GM19025 (cell line): ENCODE results near the gene SETD1B.

Source experiments
- ATAC-seq: cut with Tn5 transposase; IDR thresholded peaks from one replicate; pipeline ENCODE4 v1.9.1; 2021; ENCODE audit warnings: mild to moderate bottlenecking, low read depth, moderate library complexity; ENCODE audit not compliant: unreplicated experiment

SETD1B gene

DNA sequence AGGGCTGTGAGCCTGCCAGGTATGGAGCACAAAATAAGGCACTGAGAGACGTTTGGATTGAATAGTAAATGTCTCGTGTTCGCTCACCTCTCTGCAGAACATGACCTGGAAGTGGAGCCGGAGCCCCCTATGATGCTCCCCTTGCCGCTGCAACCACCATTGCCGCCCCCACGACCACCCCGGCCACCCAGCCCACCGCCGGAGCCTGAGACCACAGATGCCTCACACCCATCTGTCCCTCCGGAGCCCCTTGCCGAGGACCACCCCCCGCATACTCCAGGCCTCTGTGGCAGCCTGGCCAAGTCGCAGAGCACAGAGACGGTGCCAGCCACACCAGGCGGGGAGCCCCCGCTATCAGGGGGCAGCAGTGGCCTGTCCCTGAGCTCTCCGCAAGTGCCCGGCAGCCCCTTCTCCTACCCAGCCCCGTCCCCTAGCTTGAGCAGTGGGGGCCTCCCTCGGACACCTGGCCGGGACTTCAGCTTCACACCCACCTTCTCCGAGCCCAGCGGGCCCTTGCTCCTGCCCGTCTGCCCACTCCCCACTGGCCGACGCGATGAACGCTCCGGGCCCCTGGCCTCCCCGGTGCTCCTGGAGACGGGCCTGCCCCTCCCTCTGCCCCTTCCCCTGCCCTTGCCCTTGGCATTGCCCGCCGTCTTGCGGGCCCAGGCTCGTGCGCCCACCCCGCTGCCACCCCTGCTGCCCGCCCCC, 18.7 kb downstream of the SETD1B start:
- ATAC-seq, result no peak

DNA sequence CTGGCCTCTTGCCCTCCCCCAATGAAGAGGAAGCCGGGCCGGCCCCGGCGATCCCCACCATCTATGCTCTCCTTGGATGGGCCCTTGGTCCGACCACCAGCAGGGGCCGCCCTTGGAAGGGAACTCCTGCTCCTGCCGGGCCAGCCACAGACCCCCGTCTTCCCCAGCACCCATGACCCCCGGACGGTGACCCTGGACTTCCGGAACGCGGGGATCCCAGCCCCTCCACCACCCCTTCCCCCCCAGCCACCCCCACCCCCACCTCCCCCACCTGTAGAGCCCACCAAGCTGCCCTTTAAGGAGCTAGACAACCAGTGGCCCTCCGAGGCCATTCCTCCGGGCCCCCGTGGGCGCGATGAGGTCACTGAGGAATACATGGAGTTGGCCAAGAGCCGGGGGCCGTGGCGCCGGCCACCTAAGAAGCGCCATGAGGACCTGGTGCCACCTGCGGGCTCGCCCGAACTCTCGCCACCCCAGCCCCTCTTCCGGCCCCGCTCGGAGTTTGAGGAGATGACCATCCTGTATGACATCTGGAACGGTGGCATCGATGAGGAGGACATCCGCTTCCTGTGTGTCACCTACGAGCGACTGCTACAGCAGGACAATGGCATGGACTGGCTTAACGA, 19.4 kb downstream of the SETD1B start:
- ATAC-seq, result no peak

DNA sequence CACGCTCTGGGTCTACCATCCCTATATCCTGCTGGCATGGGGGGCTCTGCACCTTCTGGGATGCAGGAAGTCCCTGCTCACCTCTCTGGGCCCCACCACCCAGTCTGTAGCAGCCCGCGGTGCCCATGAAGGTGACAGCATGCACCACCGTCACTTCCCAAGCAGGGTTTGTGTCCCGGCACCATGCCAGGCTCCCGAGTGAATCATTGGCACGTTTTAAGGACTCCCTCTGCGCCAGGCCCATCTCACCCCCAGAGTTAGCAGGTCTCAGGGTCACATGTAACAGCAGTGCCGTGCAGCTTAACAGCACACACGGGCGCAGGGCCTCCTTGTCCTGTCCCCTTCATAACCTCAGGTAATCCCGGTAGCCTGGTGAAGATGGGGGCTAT, 19.9 kb downstream of the SETD1B start:
- no peak for ATAC-seq

DNA sequence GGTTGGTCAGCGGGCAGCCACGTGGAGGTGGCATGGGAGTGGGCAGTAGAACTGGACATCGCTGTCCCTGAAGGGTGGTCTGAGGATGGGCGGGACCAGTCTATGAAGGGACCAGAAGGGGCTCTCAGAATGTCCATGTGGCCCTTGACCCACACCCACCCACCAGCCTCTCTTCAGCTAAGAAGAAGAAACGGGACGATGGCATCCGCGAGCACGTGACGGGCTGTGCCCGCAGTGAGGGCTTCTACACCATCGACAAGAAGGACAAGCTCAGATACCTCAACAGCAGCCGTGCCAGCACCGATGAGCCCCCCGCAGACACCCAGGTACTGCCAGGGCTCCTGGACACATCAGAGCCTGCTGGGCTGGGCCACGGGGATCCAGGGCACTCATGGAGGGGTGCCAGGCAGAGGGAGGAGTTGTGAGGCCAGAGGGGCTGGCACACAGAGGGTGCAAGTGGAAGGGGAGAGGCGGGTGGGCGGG, 21.3 kb downstream of the SETD1B start:
- ATAC-seq, result no peak

DNA sequence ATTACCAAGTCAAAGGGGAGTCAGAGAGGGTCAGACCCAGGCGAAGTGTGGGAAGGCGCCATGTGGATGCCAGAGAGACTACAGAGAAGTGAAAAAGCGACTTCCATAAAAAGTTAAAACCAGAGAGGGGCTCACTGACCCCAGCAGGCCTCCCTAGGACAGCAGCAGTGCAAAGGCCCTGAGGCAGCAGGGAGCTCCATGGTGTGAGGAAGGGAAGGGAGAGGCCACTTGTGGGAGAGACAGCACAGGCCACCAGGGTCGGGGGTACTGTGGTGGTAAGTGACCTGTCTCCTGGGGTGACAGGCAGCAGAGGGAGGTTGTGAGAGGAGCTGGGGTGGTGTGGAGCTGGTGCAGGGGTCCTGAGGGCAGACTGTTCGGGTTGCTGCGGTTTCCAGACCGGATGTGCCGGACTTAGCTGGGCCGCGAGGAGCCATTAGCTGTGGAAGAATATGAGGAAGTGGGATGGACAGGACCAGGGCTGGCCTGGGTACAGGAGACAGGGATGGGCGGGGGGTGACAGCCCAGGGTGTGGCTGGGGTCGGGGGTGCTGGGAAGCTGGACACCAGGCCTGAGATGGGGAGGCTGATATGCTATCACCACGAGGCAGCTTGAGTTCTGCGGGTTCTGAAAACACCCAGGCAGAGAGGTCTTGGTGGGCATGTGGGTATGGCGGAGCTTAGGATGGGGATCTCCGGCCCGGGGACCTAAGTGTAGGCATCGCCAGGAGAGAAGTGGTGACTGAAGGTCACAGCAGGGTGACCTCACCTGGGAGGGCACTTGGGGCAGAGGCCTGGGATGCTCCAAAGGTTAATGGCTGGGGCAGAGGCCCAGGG, 22.7 kb downstream of the SETD1B start:
- ATAC-seq, result no peak

DNA sequence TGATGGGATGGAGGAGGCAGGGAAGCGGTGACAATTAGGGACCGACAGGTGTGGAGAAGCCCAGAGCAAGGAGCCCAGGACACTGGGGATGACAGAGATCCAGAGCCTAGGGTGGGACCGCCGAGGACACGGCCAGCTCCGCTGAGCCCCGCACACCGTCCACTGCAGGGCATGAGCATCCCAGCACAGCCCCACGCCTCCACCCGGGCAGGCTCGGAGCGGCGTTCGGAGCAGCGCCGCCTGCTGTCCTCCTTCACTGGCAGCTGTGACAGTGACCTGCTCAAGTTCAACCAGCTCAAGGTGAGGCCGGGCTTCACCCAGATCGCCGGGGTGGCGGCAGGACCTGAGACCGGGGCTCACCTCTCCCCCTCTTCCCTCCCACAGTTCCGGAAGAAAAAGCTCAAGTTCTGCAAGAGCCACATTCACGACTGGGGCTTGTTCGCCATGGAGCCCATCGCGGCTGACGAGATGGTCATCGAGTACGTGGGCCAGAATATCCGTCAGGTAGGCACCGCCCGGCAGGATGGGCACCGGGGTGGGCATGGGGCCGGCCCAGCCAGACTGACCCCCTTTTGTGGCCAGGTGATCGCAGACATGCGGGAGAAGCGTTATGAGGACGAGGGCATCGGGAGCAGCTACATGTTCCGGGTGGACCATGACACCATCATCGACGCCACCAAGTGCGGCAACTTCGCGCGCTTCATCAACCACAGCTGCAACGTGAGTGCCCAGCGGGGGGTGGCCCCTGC, 23.7 kb downstream of the SETD1B start:
- ATAC-seq, result no peak

DNA sequence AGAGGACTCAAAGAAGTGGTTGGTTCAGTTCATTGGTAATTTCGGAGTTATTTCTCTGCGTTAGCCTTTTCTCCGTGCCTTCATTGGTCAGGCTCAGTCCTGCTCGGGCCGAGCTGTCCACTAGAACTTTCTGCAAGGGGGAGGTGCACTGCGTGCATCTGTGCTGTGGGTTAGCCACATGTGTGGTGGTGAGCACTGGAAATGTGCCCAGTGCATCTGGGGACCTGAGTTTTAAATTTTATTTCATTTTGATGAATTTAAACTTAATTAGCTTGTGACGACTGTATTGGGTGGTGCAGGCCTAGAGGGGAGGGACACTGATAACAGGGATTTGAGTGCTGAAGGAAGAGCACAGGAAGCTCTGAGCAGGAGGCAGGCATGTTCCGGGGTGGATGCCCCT, 24.5 kb downstream of the SETD1B start:
- no peak for ATAC-seq

DNA sequence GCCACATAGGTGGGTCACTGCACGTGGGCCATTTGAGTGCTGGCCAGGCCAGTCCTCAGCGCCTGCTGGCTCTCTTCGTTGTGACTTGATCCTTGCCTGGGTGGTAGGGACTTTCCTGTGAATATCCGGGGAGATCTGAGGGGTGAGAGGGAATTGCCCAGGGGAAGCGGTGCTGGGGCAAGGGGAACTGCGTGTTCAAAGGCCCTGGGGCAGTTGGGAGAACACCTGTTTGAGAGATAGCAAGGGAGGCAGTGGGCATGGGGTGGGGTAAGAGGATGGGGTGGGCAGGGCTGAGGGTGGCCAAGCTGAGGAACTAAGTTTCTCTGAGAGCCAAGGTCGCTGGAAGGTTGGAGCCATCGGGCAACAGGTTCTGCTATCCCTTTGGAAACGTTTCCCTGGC, 25.0 kb downstream of the SETD1B start:
- ATAC-seq, result no peak

DNA sequence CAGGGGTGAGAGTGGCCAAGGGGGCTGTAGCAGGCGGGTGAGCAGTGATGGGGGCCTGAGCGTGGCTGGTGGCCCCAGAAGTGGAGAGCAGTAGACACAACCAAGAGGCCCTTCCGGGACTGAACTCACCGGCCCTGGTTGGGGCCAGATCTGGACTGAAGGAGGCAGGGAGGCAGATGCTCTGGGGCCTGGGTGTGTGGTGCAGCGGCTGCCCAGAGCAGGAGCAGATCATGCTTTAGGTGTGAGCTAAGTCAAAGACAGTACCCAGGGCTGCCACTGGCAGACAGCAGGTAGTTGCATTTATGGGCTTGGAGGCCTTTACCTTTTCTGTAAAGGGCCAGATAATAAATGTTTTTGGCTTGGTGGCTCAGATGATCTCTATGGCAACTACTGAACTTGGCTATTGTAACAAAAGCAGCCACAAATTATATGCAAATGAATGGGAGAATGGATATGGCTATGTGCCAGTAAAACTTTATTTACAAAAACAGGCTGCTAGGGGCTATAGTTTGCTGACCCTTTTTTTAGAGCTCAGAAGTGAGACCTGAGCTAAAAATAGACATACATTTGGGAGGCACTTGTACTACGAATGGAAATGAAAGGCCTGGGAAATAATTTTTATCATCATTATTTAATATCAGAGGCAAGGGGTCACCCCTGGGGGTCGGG, 25.6 kb downstream of the SETD1B start:
- no peak for ATAC-seq

DNA sequence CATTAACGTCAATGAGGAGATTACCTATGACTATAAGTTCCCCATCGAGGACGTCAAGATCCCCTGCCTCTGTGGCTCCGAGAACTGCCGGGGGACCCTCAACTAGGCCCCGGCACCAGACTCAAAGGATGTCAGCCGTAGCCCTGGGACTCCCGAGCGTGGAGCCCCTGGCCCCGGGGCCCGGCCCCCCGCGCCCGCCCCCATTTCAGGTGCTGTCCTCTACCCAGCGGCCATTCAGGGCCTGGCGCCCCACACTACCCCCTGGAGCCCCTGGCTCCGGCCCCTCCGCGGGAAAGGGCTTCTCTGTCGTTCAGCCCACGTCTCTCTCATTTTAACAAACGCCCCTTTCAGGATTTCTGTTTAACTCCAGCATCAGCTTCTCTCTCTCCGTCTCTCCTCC, 26.3 kb downstream of the SETD1B start:
- no peak for ATAC-seq

DNA sequence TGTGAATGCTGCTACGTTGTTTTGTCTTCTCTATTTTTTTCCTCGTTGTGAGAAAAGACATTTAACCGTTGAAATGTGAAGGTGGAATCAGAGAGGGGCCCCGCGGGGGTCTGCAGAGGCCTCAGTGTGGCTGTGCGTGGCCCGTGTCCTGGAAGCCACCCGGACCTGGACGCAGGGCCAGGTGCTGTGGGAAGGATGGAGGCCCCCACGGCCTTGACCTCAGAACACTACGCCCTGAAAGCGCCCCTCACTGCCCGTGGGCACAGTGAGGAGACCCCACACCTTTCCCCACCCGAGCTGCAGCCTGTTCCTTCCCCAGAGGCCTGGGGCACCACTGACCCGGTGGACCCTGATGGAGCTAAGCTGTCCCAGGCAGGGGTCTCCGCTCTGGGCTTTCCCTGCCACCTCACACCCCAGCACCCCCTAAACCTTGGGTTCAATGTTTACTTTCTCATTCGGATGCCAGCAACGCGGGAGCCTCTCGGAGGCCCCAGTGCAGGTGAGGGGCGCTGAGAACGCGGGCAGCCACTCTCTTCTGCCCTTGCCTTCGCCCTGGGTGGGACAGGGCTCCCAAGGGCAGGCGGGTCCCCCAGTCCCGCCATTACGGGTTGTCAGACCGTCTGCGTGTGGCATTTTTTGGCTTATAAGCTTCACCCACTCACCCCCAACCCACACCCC, 26.9 kb downstream of the SETD1B start:
- no peak for ATAC-seq

DNA sequence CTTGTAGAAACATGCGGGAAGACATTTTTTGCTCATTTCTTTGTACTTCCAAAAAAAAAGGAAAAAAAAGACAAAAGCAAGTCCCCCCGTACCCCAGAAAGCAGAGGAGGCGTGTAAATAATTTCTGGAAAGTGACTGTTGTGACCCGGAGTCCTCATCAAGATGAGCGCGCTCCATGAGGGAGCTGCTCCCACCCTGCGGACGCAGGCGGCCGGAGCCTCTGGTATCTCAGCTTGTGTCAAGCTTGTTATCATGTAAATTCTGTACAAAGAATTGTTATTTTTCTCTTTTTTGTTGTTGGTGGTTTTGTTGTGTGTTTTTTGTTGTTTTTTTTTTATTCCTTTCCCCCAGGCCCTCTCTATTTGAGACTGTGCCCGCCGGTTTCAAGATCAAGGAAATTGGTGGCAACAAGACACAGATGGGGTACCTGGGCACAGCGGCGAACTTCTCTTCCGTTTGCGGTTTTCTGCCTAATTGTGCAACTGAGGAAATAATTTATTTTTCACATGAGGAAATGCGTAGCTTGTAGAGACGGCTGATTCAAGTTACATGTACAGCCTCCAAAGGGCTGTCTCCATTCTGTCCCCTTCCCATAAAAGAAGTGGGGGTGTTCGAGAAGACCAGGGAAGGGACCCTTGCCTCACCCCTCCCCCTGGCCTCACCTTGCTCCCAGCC, 27.9 kb downstream of the SETD1B start:
- no peak for ATAC-seq

DNA sequence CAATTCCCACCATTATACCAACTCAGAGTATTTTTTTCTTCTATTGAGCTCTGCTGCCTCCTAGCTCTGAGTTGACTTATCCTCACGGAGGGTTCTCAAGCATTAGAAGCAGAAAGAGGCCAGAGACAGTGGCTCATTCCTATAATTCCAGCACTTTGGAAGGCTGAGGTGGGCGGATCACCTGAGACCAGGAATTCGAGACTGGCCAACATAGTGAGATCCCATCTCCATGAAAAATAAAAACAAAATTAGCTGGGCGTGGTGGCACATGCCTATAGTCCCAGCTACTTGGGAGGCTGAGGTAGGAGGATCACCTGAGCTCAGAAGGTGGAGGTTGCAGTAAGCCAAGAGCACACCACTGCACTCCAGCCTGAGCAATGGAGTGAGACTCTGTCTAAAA, 33.9 kb downstream of the SETD1B start:
- no peak for ATAC-seq

DNA sequence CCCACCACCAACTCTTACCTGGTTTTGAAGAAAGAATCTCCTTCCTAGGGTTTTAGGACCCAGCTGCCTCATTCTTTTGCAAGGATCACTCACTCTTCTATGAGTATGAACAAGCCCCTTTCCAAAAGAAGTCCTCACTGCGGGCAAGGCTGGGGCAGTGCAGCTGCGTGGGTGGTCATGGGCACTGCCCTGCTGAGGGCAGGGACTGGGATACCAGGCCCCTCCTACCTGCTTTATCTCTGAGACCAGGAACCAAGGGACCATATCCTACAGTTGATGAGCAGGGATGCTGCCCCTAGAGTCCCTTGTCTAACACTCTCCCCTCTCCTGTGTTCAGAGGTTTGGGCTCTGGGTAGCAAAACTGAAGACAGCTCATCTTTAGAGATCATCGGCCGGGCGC, 34.3 kb downstream of the SETD1B start:
- ATAC-seq, result no peak

DNA sequence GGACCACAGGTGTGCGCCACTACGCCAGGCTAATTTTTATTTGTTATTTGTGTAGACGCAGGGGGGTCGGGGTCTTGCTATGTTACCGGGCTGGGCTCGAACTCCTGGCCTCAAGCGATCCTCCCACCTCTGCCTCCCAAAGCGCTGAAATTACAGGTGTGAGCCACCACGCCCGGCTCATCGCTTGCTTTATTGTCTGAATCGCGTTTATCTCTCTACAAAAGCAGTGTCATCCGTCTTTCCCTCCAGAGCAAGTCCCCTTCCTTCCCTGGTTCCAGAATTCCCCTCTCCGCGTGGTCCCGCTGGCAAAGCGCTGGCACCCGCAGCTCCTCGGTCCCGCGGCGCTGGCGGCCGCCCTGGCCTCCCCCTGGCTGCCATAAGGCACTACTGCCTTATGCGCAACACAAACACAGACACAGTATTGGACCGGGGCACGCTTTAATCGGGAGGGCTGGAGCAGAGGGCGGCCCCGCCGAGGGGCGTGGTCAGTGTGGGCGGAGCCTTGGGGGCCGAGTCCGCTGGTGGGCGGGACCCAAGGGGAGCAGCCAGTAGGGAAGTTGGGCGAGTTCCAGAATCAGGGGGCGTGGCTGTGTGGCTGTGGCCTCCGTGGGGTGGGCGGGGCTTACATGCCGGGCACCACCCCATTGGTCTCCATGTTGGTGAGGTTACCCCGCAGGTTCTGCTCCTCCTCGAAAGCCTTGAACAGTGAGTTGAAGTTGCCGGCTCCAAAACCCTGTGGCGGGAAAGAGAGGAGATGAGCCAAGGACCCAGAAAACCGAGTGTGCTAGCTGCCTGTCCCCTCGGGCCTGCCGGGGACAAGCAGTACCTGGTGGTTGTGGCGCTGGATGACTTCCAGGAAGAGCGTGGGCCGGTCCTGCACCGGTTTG, 35.5 kb downstream of the SETD1B start:
- peak; percentile 93 for ATAC-seq

DNA sequence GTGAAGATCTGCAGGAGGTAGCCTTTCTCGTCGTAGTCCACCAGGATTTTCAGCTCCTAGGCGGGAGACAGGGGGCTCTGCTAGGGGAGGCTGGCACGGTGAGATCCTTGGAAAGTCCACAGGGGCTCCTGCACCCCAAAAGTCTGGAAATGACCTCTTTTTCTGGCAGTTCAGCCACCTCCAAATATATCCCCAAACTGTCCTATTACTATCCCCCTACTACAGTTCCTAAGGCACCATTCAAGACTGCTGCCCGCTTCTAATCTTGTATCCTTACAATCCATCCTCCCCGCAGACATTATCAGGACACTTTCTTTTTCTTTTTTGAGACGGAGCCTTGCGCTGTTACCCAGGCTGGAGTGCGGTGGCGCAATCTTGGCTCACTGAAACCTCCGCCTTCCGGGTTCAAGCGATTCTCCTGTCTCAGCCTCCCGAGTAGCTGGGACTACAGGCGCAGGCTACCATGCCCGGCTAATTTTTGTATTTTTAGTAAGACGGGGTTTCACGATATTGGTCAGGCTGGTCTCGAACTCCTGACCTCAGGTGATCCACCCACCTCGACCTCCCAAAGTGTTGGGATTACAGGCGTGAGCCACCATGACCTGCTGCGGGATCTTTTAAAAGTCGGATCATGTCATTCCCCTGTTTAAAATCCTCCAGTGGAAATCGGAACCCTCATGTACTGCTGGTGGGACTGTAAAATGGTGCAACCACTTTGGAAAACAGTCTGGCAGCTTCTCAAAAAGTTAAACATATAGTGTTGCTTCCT, 36.4 kb downstream of the SETD1B start:
- no peak for ATAC-seq

DNA sequence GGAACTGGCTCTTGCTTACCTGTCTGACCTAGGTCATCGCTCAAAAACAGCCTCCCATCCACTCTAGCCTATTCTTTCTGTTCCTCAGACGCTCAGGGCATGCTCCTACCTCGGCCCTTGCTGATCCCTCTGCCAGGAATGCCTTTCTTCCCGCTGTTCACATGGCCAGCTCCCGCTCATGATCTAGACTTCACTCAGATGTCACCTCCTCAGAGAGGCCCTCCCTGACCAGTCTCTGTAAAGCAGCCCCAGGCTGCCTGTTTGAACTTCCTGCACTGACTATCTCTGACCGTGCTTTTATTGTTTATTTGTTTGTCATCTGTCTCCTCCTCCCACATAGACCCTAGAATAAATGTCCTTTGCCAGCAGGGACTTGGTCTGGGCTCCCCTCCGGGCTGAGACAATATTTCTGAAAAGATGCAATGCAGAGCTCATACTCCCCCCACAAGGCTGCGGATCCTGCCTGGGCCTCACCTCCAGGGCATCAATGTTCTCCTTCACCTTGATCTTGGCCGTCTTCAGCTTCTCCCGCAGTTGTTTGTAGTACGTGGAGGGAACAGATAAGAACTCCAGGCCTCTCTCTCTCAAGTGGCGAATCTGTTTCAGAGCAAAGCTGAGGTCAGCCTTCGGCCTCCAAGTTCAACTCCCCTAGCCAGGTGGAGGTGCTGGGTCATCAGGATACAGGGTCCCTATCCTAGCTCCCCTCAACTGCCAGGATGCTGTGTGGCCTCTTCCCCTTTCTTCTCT, 39.6 kb downstream of the SETD1B start:
- no peak for ATAC-seq
